ENCODE results near the gene BMPR1B. TPM values are rescaled to one million over a fixed set of nuclear protein-coding genes. Genes with fewer than 3 reads are reported as not detected.

Gene BMPR1B
- total RNA-seq, 1 donor from 2014 or later = 26.8 TPM

GRCh38 chr4:95157596-95157995, 399.8 kb downstream of the BMPR1B start:
- Mint-ChIP-seq H3K4me3 (no peak overlapping the region), H3K27ac (ENCODE audit: unreplicated experiment) (no peak overlapping the region), H3K36me3 (ENCODE audit: low read depth) (no peaks in the 10 kb centered on the region), H3K4me1 (peaks cover 34% of the 10 kb centered on the region), H3K27me3 (ENCODE audit: low read depth) (no peaks in the 10 kb centered on the region), H3K9me3 (no peaks in the 10 kb centered on the region)
- DNase-seq (ENCODE audit: low read depth, low spot score) = no peak
- TF ChIP-seq, protein P1, sequence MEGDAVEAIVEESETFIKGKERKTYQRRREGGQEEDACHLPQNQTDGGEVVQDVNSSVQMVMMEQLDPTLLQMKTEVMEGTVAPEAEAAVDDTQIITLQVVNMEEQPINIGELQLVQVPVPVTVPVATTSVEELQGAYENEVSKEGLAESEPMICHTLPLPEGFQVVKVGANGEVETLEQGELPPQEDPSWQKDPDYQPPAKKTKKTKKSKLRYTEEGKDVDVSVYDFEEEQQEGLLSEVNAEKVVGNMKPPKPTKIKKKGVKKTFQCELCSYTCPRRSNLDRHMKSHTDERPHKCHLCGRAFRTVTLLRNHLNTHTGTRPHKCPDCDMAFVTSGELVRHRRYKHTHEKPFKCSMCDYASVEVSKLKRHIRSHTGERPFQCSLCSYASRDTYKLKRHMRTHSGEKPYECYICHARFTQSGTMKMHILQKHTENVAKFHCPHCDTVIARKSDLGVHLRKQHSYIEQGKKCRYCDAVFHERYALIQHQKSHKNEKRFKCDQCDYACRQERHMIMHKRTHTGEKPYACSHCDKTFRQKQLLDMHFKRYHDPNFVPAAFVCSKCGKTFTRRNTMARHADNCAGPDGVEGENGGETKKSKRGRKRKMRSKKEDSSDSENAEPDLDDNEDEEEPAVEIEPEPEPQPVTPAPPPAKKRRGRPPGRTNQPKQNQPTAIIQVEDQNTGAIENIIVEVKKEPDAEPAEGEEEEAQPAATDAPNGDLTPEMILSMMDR (conservative IDR thresholded peaks at IDR 0.05) = no peak

DNA sequence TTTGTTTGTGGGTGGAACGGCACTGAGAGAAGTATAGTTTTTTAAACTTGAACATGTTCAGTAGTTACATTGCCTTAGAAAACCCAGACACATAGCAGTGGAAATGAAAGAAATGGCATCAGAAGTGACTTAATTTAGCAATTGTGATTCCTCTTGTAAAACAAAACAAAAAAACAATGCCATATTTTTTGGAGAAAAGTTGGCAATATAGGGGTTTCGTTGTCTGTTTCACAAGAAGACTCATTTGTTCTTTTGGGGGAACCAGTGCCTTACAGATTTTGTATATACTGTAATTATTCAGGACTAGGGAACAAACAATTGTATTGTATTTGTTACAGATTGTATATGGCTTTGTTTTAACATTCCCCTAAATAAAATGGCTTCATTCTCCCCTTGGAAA, 400.3 kb downstream of the BMPR1B start:
- Mint-ChIP-seq H3K36me3 (ENCODE audit: low read depth) (peaks cover 4% of the 10 kb centered on the region), H3K9me3 (no peaks in the 10 kb centered on the region), H3K4me3 (no peak overlapping the region), H3K4me1 (peaks cover 34% of the 10 kb centered on the region), H3K27ac (ENCODE audit: unreplicated experiment) (no peak overlapping the region), H3K27me3 (ENCODE audit: low read depth) (no peaks in the 10 kb centered on the region)
- TF ChIP-seq, protein P1 (conservative IDR thresholded peaks at IDR 0.05) = no peak
- DNase-seq (ENCODE audit: low read depth, low spot score) = no peak

DNA sequence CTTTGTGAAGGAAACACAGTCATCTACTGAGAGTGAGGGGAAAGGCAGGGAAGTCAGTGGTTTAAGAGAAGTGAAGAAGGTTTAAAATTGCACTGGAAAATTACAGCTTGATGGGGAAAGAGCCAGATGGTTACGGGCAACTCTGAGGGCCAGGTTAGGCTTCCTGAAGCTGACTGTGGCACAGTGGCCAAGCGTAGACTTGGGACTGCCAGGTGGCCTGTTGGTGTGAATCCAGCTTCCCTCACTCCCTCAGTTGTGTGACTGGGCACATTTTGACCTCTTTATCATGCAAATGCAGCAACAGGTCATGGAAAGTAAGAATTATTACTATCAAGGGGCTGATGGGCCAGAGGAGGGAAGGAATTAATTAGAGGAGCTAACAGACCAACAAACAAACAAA, 400.9 kb downstream of the BMPR1B start:
- no peaks in the 10 kb centered on the region for H3K9me3 Mint-ChIP-seq
- no peak for DNase-seq (ENCODE audit: low read depth, low spot score)
- peaks cover 34% of the 10 kb centered on the region for H3K4me1 Mint-ChIP-seq
- H3K36me3 Mint-ChIP-seq (ENCODE audit: low read depth) = peaks cover 4% of the 10 kb centered on the region
- TF ChIP-seq, protein P1 (conservative IDR thresholded peaks at IDR 0.05) = no peak
- no peaks in the 10 kb centered on the region for H3K27me3 Mint-ChIP-seq (ENCODE audit: low read depth)
- H3K27ac Mint-ChIP-seq (ENCODE audit: unreplicated experiment) = no peak overlapping the region
- no peak overlapping the region for H3K4me3 Mint-ChIP-seq

DNA sequence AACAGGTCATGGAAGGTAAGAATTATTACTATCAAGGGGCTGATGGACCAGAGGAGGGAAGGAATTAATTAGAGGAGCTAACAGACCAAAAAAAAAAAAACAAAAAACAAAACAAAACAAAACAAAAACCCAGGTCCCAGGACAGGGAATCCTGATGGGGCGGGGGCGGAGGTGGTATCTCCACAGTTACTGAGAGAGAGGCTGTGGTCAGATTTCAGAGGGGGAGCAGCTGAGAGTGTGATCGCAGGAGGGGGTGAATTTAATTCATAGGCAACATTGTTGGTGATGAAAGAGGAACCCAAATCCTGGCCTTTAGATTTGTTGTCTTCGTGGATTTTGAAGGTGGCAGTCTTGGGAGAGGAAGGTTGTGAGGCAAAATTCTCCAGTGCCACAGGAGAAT, 401.6 kb downstream of the BMPR1B start:
- DNase-seq (ENCODE audit: low read depth, low spot score) = no peak
- Mint-ChIP-seq H3K9me3 (no peaks in the 10 kb centered on the region), H3K27ac (ENCODE audit: unreplicated experiment) (no peak overlapping the region), H3K4me1 (peaks cover 34% of the 10 kb centered on the region), H3K4me3 (no peak overlapping the region), H3K36me3 (ENCODE audit: low read depth) (peaks cover 4% of the 10 kb centered on the region), H3K27me3 (ENCODE audit: low read depth) (no peaks in the 10 kb centered on the region)
- TF ChIP-seq, protein P1 (conservative IDR thresholded peaks at IDR 0.05) = no peak

DNA sequence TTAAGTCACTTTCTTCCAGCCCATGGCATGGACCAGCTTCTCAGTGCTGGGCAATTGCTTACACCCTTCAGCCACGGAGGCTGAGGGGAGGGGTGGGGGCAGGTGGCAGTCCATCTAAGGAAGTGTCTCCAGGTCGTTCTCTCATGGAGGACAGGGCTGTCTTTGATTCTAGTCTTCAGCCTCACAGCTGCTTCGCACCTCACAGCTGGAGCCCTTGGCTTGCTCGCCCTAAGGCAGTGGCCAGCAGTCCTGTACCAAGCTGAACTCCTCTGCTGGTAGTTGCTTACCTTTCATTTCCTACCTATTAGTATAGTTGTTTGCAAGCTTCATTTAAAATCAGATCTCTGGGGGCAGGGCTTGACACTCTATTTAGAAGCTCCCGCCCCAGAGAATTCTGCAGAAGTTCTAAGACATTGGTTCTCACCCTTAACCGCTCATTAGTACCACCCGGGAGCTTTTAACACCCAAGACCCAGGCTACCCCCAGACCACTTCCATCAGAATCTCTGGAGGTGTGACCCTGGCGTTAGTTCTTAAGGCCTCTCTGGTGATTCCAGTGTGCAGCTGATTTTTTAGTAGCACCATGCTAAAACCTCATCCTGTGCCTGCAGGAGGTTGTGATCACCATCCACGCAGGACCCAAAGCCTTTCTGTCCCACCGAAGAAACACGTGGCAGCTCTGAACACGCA, 404.2 kb downstream of the BMPR1B start:
- no peak for DNase-seq (ENCODE audit: low read depth, low spot score)
- no peak overlapping the region for H3K27ac Mint-ChIP-seq (ENCODE audit: unreplicated experiment)
- peaks cover 38% of the 10 kb centered on the region for H3K4me1 Mint-ChIP-seq
- H3K27me3 Mint-ChIP-seq (ENCODE audit: low read depth) = no peaks in the 10 kb centered on the region
- peaks cover 4% of the 10 kb centered on the region for H3K36me3 Mint-ChIP-seq (ENCODE audit: low read depth)
- TF ChIP-seq, protein P1 (conservative IDR thresholded peaks at IDR 0.05) = no peak
- no peak overlapping the region for H3K4me3 Mint-ChIP-seq
- no peaks in the 10 kb centered on the region for H3K9me3 Mint-ChIP-seq

All from neural crest cell (in vitro differentiated cells).